Mesenchymal stem cell (in vitro differentiated cells and primary cell): ENCODE results near the gene SFSWAP.

Experiments used
- DNase-seq: peaks from one replicate; pipeline ENCODE4 v3.0.0-alpha.2; 2013
- H2AFZ ChIP-seq: one replicate; pipeline ENCODE4 v1.6.1; 2013; ENCODE audit warnings: low read depth, mild to moderate bottlenecking, control low read depth, inconsistent platforms, low read length, moderate library complexity
- H2AK5ac ChIP-seq: 2 replicates; pipeline ENCODE4 v1.6.1; 2013; ENCODE audit warnings: low read length, moderate library complexity, mild to moderate bottlenecking, inconsistent platforms; ENCODE audit not compliant: severe bottlenecking
- H2BK120ac ChIP-seq: one replicate; pipeline ENCODE4 v1.6.1; 2013; ENCODE audit warnings: low read depth, mild to moderate bottlenecking, inconsistent platforms, low read length, moderate library complexity
- H2BK12ac ChIP-seq, 2 experiments: one replicate each; pipeline ENCODE4 v1.6.1; 2013; ENCODE audit warnings: inconsistent platforms in 2 of 2, low read length in 2 of 2, mild to moderate bottlenecking in 2 of 2, moderate library complexity in 2 of 2, control low read depth in 1 of 2
- H2BK15ac ChIP-seq: one replicate; pipeline ENCODE4 v1.6.1; 2013; ENCODE audit warnings: mild to moderate bottlenecking, low read depth, inconsistent platforms; ENCODE audit not compliant: poor library complexity, severe bottlenecking
- H2BK5ac ChIP-seq: 2 replicates; pipeline ENCODE4 v1.6.1; 2013; ENCODE audit warnings: low read depth, mild to moderate bottlenecking, low read length, control low read depth, inconsistent platforms; ENCODE audit not compliant: poor library complexity, severe bottlenecking
- H3K14ac ChIP-seq, 2 experiments: one replicate each; pipeline ENCODE4 v1.6.1; 2013; ENCODE audit warnings: inconsistent platforms in 2 of 2, low read length in 2 of 2, control low read depth in 1 of 2, mild to moderate bottlenecking in 1 of 2, moderate library complexity in 1 of 2
- H3K18ac ChIP-seq, 2 experiments: one replicate each; pipeline ENCODE4 v1.6.1; 2013; ENCODE audit warnings: inconsistent platforms in 2 of 2, low read length in 2 of 2, control low read depth in 1 of 2, low read depth in 1 of 2, mild to moderate bottlenecking in 1 of 2
- H3K23ac ChIP-seq, 2 experiments: one replicate each; pipeline ENCODE4 v1.6.1; 2013; ENCODE audit warnings: inconsistent platforms in 2 of 2, low read length in 2 of 2, mild to moderate bottlenecking in 2 of 2, moderate library complexity in 2 of 2, control low read depth in 1 of 2
- H3K27ac ChIP-seq: 2 replicates; pipeline ENCODE4 v1.5.1; 2013; ENCODE audit warnings: mild to moderate bottlenecking, moderate library complexity, low read length, control low read depth, inconsistent platforms; ENCODE audit not compliant: poor library complexity, severe bottlenecking
- H3K27me3 ChIP-seq, 2 experiments: 2 replicates each; pipeline versions ENCODE4 v1.6.1 to v1.7.0; 2013; ENCODE audit warnings: low read length in 2 of 2, mild to moderate bottlenecking in 2 of 2, moderate library complexity in 2 of 2, control low read depth in 1 of 2, inconsistent platforms in 1 of 2; ENCODE audit not compliant: control insufficient read depth in 1 of 2, insufficient read depth in 1 of 2
- H3K36me3 ChIP-seq, 2 experiments: 2 replicates each; pipeline versions ENCODE4 v1.6.1 to v1.7.0; 2013; ENCODE audit warnings: low read length in 2 of 2, control low read depth in 1 of 2, inconsistent platforms in 1 of 2, low read depth in 1 of 2, mild to moderate bottlenecking in 1 of 2; ENCODE audit not compliant: insufficient read depth in 2 of 2, control insufficient read depth in 1 of 2
- H3K4ac ChIP-seq, 2 experiments: one replicate each; pipeline ENCODE4 v1.6.1; 2013; ENCODE audit warnings: inconsistent platforms in 2 of 2, low read length in 2 of 2, mild to moderate bottlenecking in 2 of 2, moderate library complexity in 2 of 2, control low read depth in 1 of 2, low read depth in 1 of 2
- H3K4me1 ChIP-seq: 2 replicates; pipeline ENCODE4 v1.6.1; 2013; ENCODE audit warnings: low read depth, low read length, control low read depth; ENCODE audit not compliant: control insufficient read depth, insufficient read depth
- H3K4me2 ChIP-seq: 2 replicates; pipeline ENCODE4 v1.6.1; 2013; ENCODE audit warnings: low read length, mild to moderate bottlenecking, inconsistent platforms; ENCODE audit not compliant: poor library complexity, severe bottlenecking
- H3K4me3 ChIP-seq, 2 experiments: 2 replicates each; pipeline versions ENCODE4 v1.5.1 to v1.7.0; 2013; ENCODE audit warnings: low read length in 2 of 2, mild to moderate bottlenecking in 2 of 2, control low read depth in 1 of 2, low read depth in 1 of 2; ENCODE audit not compliant: insufficient read depth in 1 of 2
- H3K79me1 ChIP-seq: replicated peaks from 2 replicates; pipeline ENCODE4 v1.6.1; 2013; ENCODE audit warnings: mild to moderate bottlenecking, control low read depth, low read length, inconsistent platforms; ENCODE audit not compliant: poor library complexity, severe bottlenecking
- H3K9ac ChIP-seq: 2 replicates; pipeline ENCODE4 v1.7.0; 2013; ENCODE audit warnings: mild to moderate bottlenecking, low read length, moderate library complexity
- H3K9me3 ChIP-seq: 2 replicates; pipeline ENCODE4 v1.7.0; 2013; ENCODE audit warnings: mild to moderate bottlenecking, low read length; ENCODE audit not compliant: control insufficient read depth
- H4K8ac ChIP-seq: one replicate; pipeline ENCODE4 v1.6.1; 2013; ENCODE audit warnings: inconsistent platforms, mild to moderate bottlenecking, low read length, moderate library complexity
- H4K91ac ChIP-seq: one replicate; pipeline ENCODE4 v1.6.1; 2013; ENCODE audit warnings: mild to moderate bottlenecking, low read length, inconsistent platforms
- WGBS: methylation state at CpG from one replicate; pipeline ENCODE4 v1.1.7; 2013; ENCODE audit warnings: mixed read lengths; 5-methylcytosine and 5-hydroxymethylcytosine counted together

The SFSWAP gene

GRCh38 chr12:131720241-131720640 lies 9.4 kb downstream of the SFSWAP start:
- Histone ChIP-seq H3K27me3 (no peaks in the 10 kb centered on the region), H4K8ac (no peak overlapping the region), H3K23ac (no peak overlapping the region), H3K4me3 (no peak overlapping the region), H3K27ac (peak overlapping the region; percentile 33), H3K4me1 (peaks cover 4% of the 10 kb centered on the region), H2AK5ac (no peak overlapping the region), H3K9me3 (no peaks in the 10 kb centered on the region), H3K14ac (no peak overlapping the region), H2BK15ac (no peak overlapping the region), H3K4me2 (no peak overlapping the region), H4K91ac (no peak overlapping the region), H3K18ac (no peak overlapping the region), H3K9ac (peak overlapping the region; percentile 69), H2BK120ac (no peak overlapping the region), H2AFZ (no peak overlapping the region), H2BK5ac (no peak overlapping the region), H3K4ac (no peak overlapping the region), H3K79me1 (peaks cover 29% of the 10 kb centered on the region), H3K36me3 (peaks cover 34 to 94% of the 10 kb centered on the region in 2 experiments), H2BK12ac (no peak overlapping the region)
- WGBS: 96% methylated on average over 8 of the region's 8 CpGs
- no peak for DNase-seq

- Histone ChIP-seq H3K4me3 (no peak overlapping the region), H3K9me3 (no peaks in the 10 kb centered on the region), H4K91ac (no peak overlapping the region), H2BK15ac (no peak overlapping the region), H3K27me3 (no peaks in the 10 kb centered on the region), H2AK5ac (no peak overlapping the region), H3K4ac (no peak overlapping the region), H3K79me1 (peaks cover 30% of the 10 kb centered on the region), H3K36me3 (peaks cover 34 to 94% of the 10 kb centered on the region in 2 experiments), H2BK120ac (no peak overlapping the region), H3K4me1 (peaks cover 4% of the 10 kb centered on the region), H4K8ac (peak overlapping the region; percentile 79), H2BK12ac (no peak overlapping the region), H2BK5ac (no peak overlapping the region), H3K23ac (no peak overlapping the region), H3K27ac (peak overlapping the region; percentile 33), H3K18ac (no peak overlapping the region), H3K9ac (peak overlapping the region; percentile 69), H2AFZ (no peak overlapping the region), H3K14ac (no peak overlapping the region), H3K4me2 (no peak overlapping the region)
- DNase-seq: no peak
- 90% methylated on average over 7 of the region's 7 CpGs for WGBS
Observed at GRCh38 chr12:131720921-131721320, 10.0 kb downstream of the SFSWAP start.

DNA sequence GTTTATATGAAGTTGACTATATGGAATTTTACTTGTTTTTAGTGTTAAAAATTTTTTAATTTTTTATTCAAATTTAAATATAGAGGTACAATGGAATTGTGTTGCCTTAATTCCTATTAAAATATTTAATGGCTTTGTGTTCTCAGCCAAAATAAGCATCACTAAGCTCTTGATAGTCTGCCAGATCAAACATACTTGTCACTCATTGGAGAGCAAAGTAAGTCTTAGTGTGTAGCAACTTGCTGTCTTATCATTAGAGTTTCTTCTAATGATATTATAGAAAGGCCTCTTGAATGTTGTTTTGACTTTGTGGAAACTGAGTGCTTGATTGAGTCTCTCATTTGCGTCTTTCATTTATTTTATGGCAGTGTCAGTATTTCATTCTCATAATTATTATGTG lies 10.7 kb downstream of the SFSWAP start:
- H4K91ac ChIP-seq: no peak overlapping the region
- no peak overlapping the region for H2AFZ ChIP-seq
- H2BK15ac ChIP-seq: no peak overlapping the region
- no peak overlapping the region for H2BK120ac ChIP-seq
- H3K4me3 ChIP-seq: no peak overlapping the region
- peak overlapping the region; percentile 69 for H3K9ac ChIP-seq
- WGBS: 100% methylated on average over 1 of the region's 1 CpG
- no peak overlapping the region for H3K4ac ChIP-seq
- no peak for DNase-seq
- H3K36me3 ChIP-seq: peaks cover 36 to 92% of the 10 kb centered on the region in 2 experiments
- no peak overlapping the region for H3K14ac ChIP-seq
- H3K79me1 ChIP-seq: peaks cover 29% of the 10 kb centered on the region
- no peak overlapping the region for H2AK5ac ChIP-seq
- no peak overlapping the region for H3K18ac ChIP-seq
- H3K23ac ChIP-seq: no peak overlapping the region
- H4K8ac ChIP-seq: no peak overlapping the region
- H2BK12ac ChIP-seq: no peak overlapping the region
- H3K4me2 ChIP-seq: no peak overlapping the region
- H2BK5ac ChIP-seq: no peak overlapping the region
- no peaks in the 10 kb centered on the region for H3K27me3 ChIP-seq
- H3K4me1 ChIP-seq: peaks cover 4% of the 10 kb centered on the region
- H3K9me3 ChIP-seq: no peaks in the 10 kb centered on the region
- no peak overlapping the region for H3K27ac ChIP-seq

DNA sequence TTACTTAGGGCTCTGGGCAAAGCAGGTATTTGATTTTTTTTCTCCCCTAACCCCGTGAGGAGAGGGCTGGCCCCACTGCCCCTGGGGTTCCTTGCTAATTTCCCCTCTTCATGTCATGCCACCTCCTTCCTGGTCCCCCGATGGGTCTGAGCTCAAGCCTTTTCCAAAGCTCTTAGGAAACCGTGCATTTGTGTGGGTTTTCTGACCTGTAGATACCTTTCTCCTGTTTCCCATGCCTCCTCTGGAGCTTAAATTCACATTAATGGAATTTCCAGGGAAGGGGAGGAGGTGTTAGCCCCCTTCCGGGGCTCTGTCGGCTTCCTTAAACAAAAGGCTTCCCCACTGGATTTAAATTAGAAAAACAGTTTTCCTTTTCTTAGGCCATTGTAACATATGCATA lies 12.6 kb downstream of the SFSWAP start:
- WGBS: 48% methylated on average over 2 of the region's 5 CpGs
- no peak overlapping the region for H2BK5ac ChIP-seq
- H2BK15ac ChIP-seq: no peak overlapping the region
- H2AFZ ChIP-seq: no peak overlapping the region
- H4K8ac ChIP-seq: no peak overlapping the region
- H3K14ac ChIP-seq: no peak overlapping the region
- H3K27ac ChIP-seq: no peak overlapping the region
- no peak overlapping the region for H2BK12ac ChIP-seq
- peaks cover 45 to 92% of the 10 kb centered on the region in 2 experiments for H3K36me3 ChIP-seq
- no peak for DNase-seq
- no peaks in the 10 kb centered on the region for H3K9me3 ChIP-seq
- H2AK5ac ChIP-seq: no peak overlapping the region
- peaks cover 4% of the 10 kb centered on the region for H3K4me1 ChIP-seq
- H3K27me3 ChIP-seq: no peaks in the 10 kb centered on the region
- H4K91ac ChIP-seq: no peak overlapping the region
- H3K4me3 ChIP-seq: no peak overlapping the region
- no peak overlapping the region for H3K18ac ChIP-seq
- H2BK120ac ChIP-seq: no peak overlapping the region
- H3K9ac ChIP-seq: peak overlapping the region; percentile 46
- no peak overlapping the region for H3K23ac ChIP-seq
- no peak overlapping the region for H3K4me2 ChIP-seq
- H3K4ac ChIP-seq: no peak overlapping the region
- H3K79me1 ChIP-seq: peaks cover 35% of the 10 kb centered on the region
